Adrenal gland (tissue), 12 donors: Measurements from ENCODE around the gene CEP112. TPM values are rescaled to one million over a fixed set of nuclear protein-coding genes. Genes with fewer than 3 reads are reported as not detected.

Source experiments
- DNase-seq, 7 donors: peaks; one replicate each; pipeline ENCODE4 v3.0.0-alpha.2; 2019 to 2020
- H3K27ac ChIP-seq, 5 donors: fragments of 200-600 bp; sonication (generic) in 4 of 5; 1 replicate in 3 of 5; 2 replicates in 2 of 5; pipeline versions ENCODE4 v1.5.1 to v1.8.0; 2016 to 2020; ENCODE audit warnings: mild to moderate bottlenecking in 1 of 5
- H3K27me3 ChIP-seq: fragments of 200-600 bp; 2 replicates; pipeline ENCODE4 v1.8.0; 2021
- H3K36me3 ChIP-seq, 2 donors: fragments of 200-600 bp; replicated peaks in 1 of 2; 1 replicate in 1 of 2; 2 replicates in 1 of 2; pipeline versions ENCODE4 v1.5.1 to v1.8.0; 2018 to 2022
- H3K4me1 ChIP-seq, 2 donors: fragments of 200-600 bp; replicated peaks in 1 of 2; 1 replicate in 1 of 2; 2 replicates in 1 of 2; pipeline versions ENCODE4 v1.5.1 to v1.8.0; 2018 to 2021
- H3K4me3 ChIP-seq, 4 donors: fragments of 200-600 bp; sonication (generic) in 3 of 4; one replicate each; pipeline ENCODE4 v1.5.1; 2016 to 2018
- H3K9me3 ChIP-seq, 3 donors: fragments of 200-600 bp; sonication (generic) in 1 of 3; replicated peaks in 1 of 3; 1 replicate in 2 of 3; 2 replicates in 1 of 3; pipeline versions ENCODE4 v1.5.1 to v1.8.0; 2016 to 2021
- CTCF ChIP-seq, 6 experiments: fragments of 450-650 bp in 4 of 6; fragments of 200-600 bp in 2 of 6; sonication (generic) in 1 of 6; IDR thresholded peaks; 1 replicate in 5 of 6; 2 replicates in 1 of 6; pipeline versions ENCODE4 v1.5.1 to v1.8.0; 2016 to 2021; ENCODE audit warnings: antibody characterized with exemption in 6 of 6, mild to moderate bottlenecking in 2 of 6, moderate library complexity in 1 of 6
- POLR2A ChIP-seq, 2 donors: fragments of 450-650 bp; IDR thresholded peaks; one replicate each; pipeline ENCODE4 v1.6.1; 2017; ENCODE audit warnings: antibody characterized with exemption in 2 of 2, mild to moderate bottlenecking in 2 of 2, moderate library complexity in 1 of 2
- whole genome bisulfite sequencing, 4 donors: extraction: QIAGEN DNeasy Blood & Tissue Kit in 2 of 4; methylation state at CpG; one replicate each; pipeline versions ENCODE4 v1.1.5 to v1.1.7; 2013 to 2017; 5-methylcytosine and 5-hydroxymethylcytosine counted together
- intact Hi-C, 2 donors: fragments of 100-400 bp; cut with DNase I; formaldehyde crosslinking; loops; one replicate each; pipeline versions ENCODE4 v1.14.1 to v1.15.0; 2022 to 2023
- polyA plus RNA-seq, 3 donors: library from polyadenylated mRNA; stranded (reverse); fragments of 200-250 nt in 2 of 3; fragments of 350-450 nt in 1 of 3; fragmentation: Illumina TruSeq in 1 of 3; extraction: RNeasy Lipid Tissue Mini Kit (QIAGEN cat#74804) in 1 of 3; gene quantifications; one replicate each; pipeline ENCODE4 v1.2.3, GENCODE V29; 2013 to 2014
- total RNA-seq, 9 donors: library from RNA; depleted of rRNA in 4 of 9; stranded (reverse); fragments of >200 nt in 4 of 9; fragments of 120-200 nt in 1 of 9; fragmentation: NEBNext Ultra II Directional in 1 of 9; extraction: Animal tissue kit (Norgen Biotek cat#: 25700) in 1 of 9; gene quantifications; one replicate each; pipeline versions ENCODE4 v1.1.0 to v1.2.4, GENCODE V29; 2013 to 2023
- donor health status: healthy with polysubstance abuse.
- donor health status: Bipolar disorder and iron deficiency.
- donor health status: DM: yes; HTN: yes; CAD: no.
- donor health status: DM: no; HTN: no; CAD: no.
- donor health status: DM: no; HTN: no; CAD: no.
- donor health status: DM: yes; HTN: yes; CAD: no.

CEP112 gene
- total and polyA plus RNA-seq, 12 donors, result 4.2 to 24.1 (median 9.6) TPM

GRCh38 chr17:65797809-65798208 lies 394.1 kb downstream of the CEP112 start:
- H3K27ac ChIP-seq, result no peak overlapping the region
- intact Hi-C loops, result no loop called here
- H3K9me3 ChIP-seq, result peaks cover 0 to 11% (median 0%) of the 10 kb centered on the region in 3 donors
- WGBS, 4 donors, result 64 to 77% (median 69%) methylated on average over 3 of the region's 3 CpGs
- H3K36me3 ChIP-seq, result no peaks in the 10 kb centered on the region
- H3K4me1 ChIP-seq, result peaks cover 0 to 4% of the 10 kb centered on the region in 2 donors
- H3K27me3 ChIP-seq, result no peaks in the 10 kb centered on the region
- no peak for DNase-seq
- TF ChIP-seq CTCF (IDR thresholded peaks at IDR 0.05) (peak in 1 of 6 experiments; percentile 21), POLR2A (IDR thresholded peaks at IDR 0.05) (no peak)
- no peak overlapping the region for H3K4me3 ChIP-seq

- peaks cover 0 to 8% (median 0%) of the 10 kb centered on the region in 3 donors for H3K9me3 ChIP-seq
- DNase-seq, result no peak
- no peak overlapping the region for H3K4me3 ChIP-seq
- TF ChIP-seq CTCF (IDR thresholded peaks at IDR 0.05) (no peak), POLR2A (IDR thresholded peaks at IDR 0.05) (no peak)
- no peak overlapping the region for H3K27ac ChIP-seq
- intact Hi-C loops, result no loop called here
- no peaks in the 10 kb centered on the region for H3K36me3 ChIP-seq
- 83 to 100% (median 90%) methylated on average over 1 of the region's 1 CpG for WGBS, 4 donors
- no peaks in the 10 kb centered on the region for H3K27me3 ChIP-seq
- peaks cover 0 to 4% of the 10 kb centered on the region in 2 donors for H3K4me1 ChIP-seq
Observed at GRCh38 chr17:65797101-65797500, 394.8 kb downstream of the CEP112 start.

- no peak for DNase-seq
- H3K36me3 ChIP-seq, result no peaks in the 10 kb centered on the region
- no peak overlapping the region for H3K27ac ChIP-seq
- H3K9me3 ChIP-seq, result no peaks in the 10 kb centered on the region
- WGBS, 4 donors, result 67 to 71% (median 70%) methylated on average over 5 of the region's 5 CpGs
- no peak overlapping the region for H3K4me3 ChIP-seq
- intact Hi-C loops, result no loop called here
- peaks cover 0 to 4% of the 10 kb centered on the region in 2 donors for H3K4me1 ChIP-seq
- TF ChIP-seq CTCF (IDR thresholded peaks at IDR 0.05), result peak in 2 of 6 experiments; percentile 22 to 25
- TF ChIP-seq POLR2A (IDR thresholded peaks at IDR 0.05), result no peak
- no peaks in the 10 kb centered on the region for H3K27me3 ChIP-seq
Observed at GRCh38 chr17:65794572-65794971, 397.4 kb downstream of the CEP112 start.

- Histone ChIP-seq H3K4me3 (no peak overlapping the region), H3K9me3 (peaks cover 0 to 5% (median 0%) of the 10 kb centered on the region in 3 donors), H3K27me3 (no peaks in the 10 kb centered on the region), H3K27ac (no peak overlapping the region), H3K4me1 (peaks cover 5 to 12% of the 10 kb centered on the region in 2 donors), H3K36me3 (no peaks in the 10 kb centered on the region)
- intact Hi-C loops, result no loop called here
- TF ChIP-seq POLR2A (IDR thresholded peaks at IDR 0.05) (no peak), CTCF (IDR thresholded peaks at IDR 0.05) (no peak)
- no peak for DNase-seq
- WGBS, 4 donors, result 83 to 92% (median 86%) methylated on average over 4 of the region's 4 CpGs
Observed at GRCh38 chr17:65790241-65790640, 401.7 kb downstream of the CEP112 start.
